HG03342 (cell line): ENCODE results near the gene KRT17.
"Not testable (repeated sequence)": the region's sequence is repeated elsewhere in the genome, so short reads cannot be mapped to it uniquely, and the experiment has no call there.

Experiments
- ATAC-seq: cut with Tn5 transposase; IDR thresholded peaks from one replicate; pipeline ENCODE4 v1.9.1; 2021; ENCODE audit warnings: mild to moderate bottlenecking, moderate library complexity; ENCODE audit not compliant: unreplicated experiment

The KRT17 gene

DNA sequence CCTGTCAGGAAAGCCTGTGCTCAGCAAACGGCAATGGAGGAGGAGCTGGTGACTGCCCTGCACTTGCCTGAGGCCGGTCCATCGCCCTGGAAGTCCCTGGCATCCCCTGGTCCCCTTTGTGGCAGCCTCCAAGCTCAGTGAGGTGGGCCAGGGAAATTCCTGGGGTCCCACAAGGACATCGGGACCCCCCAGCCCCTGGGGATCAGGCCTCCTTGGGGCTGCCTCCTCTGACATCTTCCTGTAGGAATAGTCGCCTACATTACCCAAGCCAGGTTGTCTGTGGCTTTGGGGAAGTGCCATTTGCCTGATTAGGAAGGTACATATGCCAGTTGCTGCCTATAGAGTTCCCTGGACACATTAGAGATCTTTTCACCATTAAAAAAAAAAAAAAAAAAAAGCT is 45.4 kb downstream of the KRT17 start:
- ATAC-seq = no peak

- ATAC-seq = no peak
These were observed 45.8 kb downstream of the KRT17 start for GRCh38 chr17:41578538-41578937.

- not testable (repeated sequence) for ATAC-seq
These were observed 47.6 kb downstream of the KRT17 start for GRCh38 chr17:41576740-41577139.

- no peak for ATAC-seq
These were observed 49.0 kb downstream of the KRT17 start for GRCh38 chr17:41575336-41575735.

DNA sequence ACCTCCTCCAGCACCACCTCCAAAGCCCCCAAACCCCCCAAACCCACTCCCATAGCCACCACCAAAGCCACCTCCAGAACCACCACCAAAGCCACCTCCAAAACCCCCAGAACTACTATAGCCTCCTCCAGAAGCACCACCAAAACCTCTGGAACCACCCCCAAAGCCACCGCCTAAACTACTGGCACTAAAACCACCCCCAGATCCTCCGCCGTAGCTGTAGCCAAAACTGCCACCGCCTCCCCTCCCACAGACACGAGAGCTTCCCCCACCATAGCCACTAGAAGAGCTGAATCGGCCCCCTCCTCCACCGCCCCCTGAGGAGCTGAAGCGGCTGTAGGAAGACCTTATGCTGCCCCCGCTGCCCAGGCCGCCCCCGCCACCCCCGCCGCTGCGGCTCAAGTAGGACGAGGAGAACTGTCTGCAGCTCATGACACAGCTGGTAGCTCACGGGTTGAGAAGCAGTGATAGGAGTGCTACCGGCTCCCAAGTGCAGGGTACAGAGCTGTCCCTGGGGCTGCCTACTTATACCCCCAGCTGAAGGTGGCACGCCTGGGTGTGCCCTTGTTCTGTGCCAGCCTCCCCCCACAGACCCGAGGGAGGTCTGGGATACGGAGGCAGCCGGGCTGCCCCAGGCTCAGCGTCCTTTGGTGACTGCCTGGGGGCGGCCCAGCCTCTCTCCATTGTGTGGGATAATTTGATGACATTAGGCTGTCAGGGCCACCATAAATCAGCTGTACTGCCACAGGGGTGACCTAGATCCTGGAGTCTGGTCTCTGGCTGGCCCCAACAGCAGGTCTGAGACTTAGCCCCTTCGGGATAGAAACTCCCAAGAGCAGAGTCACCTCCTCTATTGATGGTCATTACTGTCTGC is 52.6 kb downstream of the KRT17 start, which contains the start of gene KRT9:
Gene KRT9, minus strand, starts transcription at position 499 of the 874 bp plus-strand sequence. Its CDS starts 67 bp downstream, at position 432.
- ATAC-seq = no peak
